ENCODE data around the gene GLI3.

The GLI3 gene

GRCh38 chr7:42033480-42033879 is 203.5 kb downstream of the GLI3 start:
- DNase-seq (ENCODE audit: low read depth) = no peak

- DNase-seq (ENCODE audit: low read depth) = no peak
Observed at GRCh38 chr7:42029405-42029804, 207.6 kb downstream of the GLI3 start.

GRCh38 chr7:42027521-42027920 is 209.5 kb downstream of the GLI3 start:
- DNase-seq (ENCODE audit: low read depth) = no peak

- no peak for DNase-seq (ENCODE audit: low read depth)
Observed at GRCh38 chr7:42026622-42027197, 210.3 kb downstream of the GLI3 start.

DNA sequence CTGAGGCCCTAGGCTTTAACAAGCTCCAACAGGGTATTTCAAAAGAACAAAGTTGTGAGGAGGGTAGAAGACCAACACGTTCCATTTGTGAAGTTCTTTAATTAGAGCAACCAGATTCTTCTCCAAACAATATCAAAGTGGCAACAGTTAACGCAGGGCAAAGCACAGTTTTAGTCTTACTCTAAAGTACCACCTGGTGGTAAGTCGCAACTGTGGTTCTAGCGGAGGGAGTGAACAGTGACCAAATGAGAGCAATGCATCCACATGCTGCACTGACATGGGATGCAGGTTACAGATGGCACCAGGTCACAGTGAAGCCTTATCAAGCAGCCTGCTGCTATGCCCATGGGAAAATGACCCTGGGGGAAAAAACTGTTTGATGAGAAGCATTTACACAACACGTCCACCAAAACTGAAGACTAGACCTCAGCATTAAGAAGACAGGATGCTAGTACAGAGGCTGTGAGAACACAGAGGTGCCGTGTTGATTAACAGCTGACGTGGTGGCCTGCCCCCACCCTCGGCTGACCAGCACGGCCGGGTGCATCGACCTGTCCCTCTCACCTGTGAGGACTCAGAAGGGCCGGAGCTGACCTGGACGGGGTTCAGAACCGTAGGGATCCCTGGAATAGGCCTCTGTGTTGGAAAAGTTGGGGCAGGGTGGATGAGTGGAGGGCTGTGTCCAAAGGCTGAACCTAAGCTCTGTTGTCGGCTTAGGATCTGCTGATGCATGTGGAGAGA is 211.2 kb downstream of the GLI3 start:
- DNase-seq (ENCODE audit: low read depth) = no peak

GRCh38 chr7:42024537-42024936 is 212.5 kb downstream of the GLI3 start:
- no peak for DNase-seq (ENCODE audit: low read depth)

DNA sequence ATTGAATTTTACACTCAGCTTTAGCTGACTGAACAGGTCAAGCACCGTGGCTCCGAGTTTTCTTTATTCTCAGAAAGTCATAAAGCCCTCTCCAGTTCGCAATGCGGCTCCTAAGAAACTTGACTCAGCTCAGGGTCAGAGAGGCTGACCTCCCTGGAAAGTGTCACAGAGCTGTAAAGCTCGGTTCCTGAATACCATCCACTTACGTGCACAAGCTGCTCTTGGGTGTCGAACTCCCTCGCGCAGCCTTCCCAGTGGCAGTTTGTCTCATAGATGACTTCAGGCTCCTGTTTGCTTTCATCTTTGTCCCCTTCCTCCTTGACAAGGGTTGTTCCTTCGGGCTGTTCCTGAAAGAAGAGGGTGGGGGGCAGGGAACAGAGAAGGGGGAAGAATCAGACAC is 213.7 kb downstream of the GLI3 start:
- DNase-seq (ENCODE audit: low read depth) = no peak

GRCh38 chr7:42022791-42023190 is 214.2 kb downstream of the GLI3 start:
- DNase-seq (ENCODE audit: low read depth) = no peak

- DNase-seq (ENCODE audit: low read depth) = no peak
Observed at GRCh38 chr7:42022056-42022455, 215.0 kb downstream of the GLI3 start.

DNA sequence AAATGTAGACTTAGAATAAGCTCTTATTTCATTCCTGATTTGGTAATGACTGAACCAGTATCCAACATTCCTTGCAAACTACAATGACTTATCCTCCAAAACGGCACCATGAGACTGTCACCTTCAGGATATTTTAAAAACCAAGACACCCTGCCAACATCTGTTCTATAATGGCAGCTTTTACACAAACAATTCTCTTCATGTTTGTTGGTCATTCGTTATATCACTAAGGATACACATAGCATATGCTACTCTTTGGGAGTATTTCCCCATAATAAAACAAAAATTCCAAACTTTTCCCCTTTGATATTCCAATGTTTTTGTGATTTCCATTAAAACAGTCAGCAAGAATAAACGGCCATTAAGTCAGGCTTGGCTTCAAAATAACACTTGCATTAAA is 215.4 kb downstream of the GLI3 start:
- no peak for DNase-seq (ENCODE audit: low read depth)

- no peak for DNase-seq (ENCODE audit: low read depth)
Observed at GRCh38 chr7:42020061-42020460, 216.9 kb downstream of the GLI3 start.

GRCh38 chr7:42017349-42017986 is 219.5 kb downstream of the GLI3 start:
- DNase-seq (ENCODE audit: low read depth) = no peak

DNA sequence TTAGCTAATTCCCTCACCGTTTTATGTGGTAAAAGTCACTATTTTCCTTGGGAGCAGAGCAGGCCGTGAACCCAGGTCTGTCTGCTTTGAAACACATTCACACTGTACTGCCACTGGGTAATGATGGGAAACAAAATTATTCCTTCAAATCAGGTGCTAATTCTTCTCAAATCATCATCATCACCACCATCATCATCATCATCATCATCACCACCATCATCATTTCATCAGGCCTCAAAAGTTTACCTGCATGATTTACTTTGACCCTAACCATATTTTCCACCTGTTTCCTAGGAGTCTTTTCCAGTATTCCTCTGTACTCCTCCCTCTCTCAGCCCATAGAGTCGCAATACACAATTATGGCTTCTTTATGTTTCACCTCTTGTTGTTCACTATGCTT is 220.5 kb downstream of the GLI3 start:
- DNase-seq (ENCODE audit: low read depth) = no peak

- DNase-seq (ENCODE audit: low read depth) = no peak
Observed at GRCh38 chr7:42014625-42015618, 222.1 kb downstream of the GLI3 start.

GRCh38 chr7:42012786-42013360 is 224.1 kb downstream of the GLI3 start:
- DNase-seq (ENCODE audit: low read depth) = no peak

GRCh38 chr7:42012313-42012712 is 224.7 kb downstream of the GLI3 start:
- no peak for DNase-seq (ENCODE audit: low read depth)

GRCh38 chr7:42011846-42012245 is 225.2 kb downstream of the GLI3 start:
- DNase-seq (ENCODE audit: low read depth) = no peak

- DNase-seq (ENCODE audit: low read depth) = no peak
Observed at GRCh38 chr7:42010751-42011150, 226.3 kb downstream of the GLI3 start.

- DNase-seq (ENCODE audit: low read depth) = no peak
Observed at GRCh38 chr7:42006801-42007513, 230.1 kb downstream of the GLI3 start.

- DNase-seq (ENCODE audit: low read depth) = no peak
Observed at GRCh38 chr7:42002654-42003053, 234.4 kb downstream of the GLI3 start.

- no peak for DNase-seq (ENCODE audit: low read depth)
Observed at GRCh38 chr7:41999736-42000283, 237.2 kb downstream of the GLI3 start.
